A549 (cell line): Measurements from ENCODE around the gene UQCRH. TPM values are rescaled to one million over a fixed set of nuclear protein-coding genes. Genes with fewer than 3 reads are reported as not detected.
"Not testable (repeated sequence)": the region's sequence is repeated elsewhere in the genome, so short reads cannot be mapped to it uniquely, and the experiment has no call there.

ENCODE experiments used
- ATAC-seq, 2 experiments: fragments of 200-7000 bp in 1 of 2; fragments of >200 bp in 1 of 2; cut with Nextera tagmentation in 1 of 2; cut with Tn5 transposase in 1 of 2; 3 replicates each; pipeline versions ENCODE4 v1.8.0 to v1.9.1; 2018 to 2020; ENCODE audit warnings: mild to moderate bottlenecking in 1 of 2, moderate library complexity in 1 of 2
- CTCF ChIA-PET: fragments of 300-600 bp; sonication (Branson Sonifier 250); formaldehyde crosslinking; extraction: SDS; loops from one replicate; lab custom pipeline; 2021; ENCODE audit warnings: antibody characterized with exemption, inconsistent platforms; lab: Yijun Ruan, JAX
- POLR2A ChIA-PET: fragments of 350-600 bp; formaldehyde crosslinking; extraction: SDS; loops from one replicate; lab custom pipeline; 2021; ENCODE audit warnings: antibody characterized with exemption, inconsistent platforms; lab: Yijun Ruan, JAX
- DNase-seq, 2 experiments: peaks; one replicate each; pipeline versions ENCODE4 v3.0.0 to v3.0.0-alpha.2; 2011 to 2016; ENCODE audit warnings: low read depth in 1 of 2, low spot score in 1 of 2
- FAIRE-seq: peaks from 2 replicates; lab custom pipeline; 2011; peaks lifted over from hg19 to GRCh38; lab: Jason Lieb, UNC
- H3K27ac ChIP-seq, 2 experiments: fragments of >200 bp; sonication (Bioruptor Twin); formaldehyde crosslinking; 3 replicates each; pipeline ENCODE4 v1.5.1; 2016 to 2017
- H3K4me1 ChIP-seq: fragments of >200 bp; sonication (Bioruptor Twin); formaldehyde crosslinking; 3 replicates; pipeline ENCODE4 v1.6.1; 2016
- H3K4me2 ChIP-seq: fragments of >200 bp; sonication (Bioruptor Twin); formaldehyde crosslinking; 3 replicates; pipeline ENCODE4 v1.6.1; 2016
- H3K4me3 ChIP-seq: fragments of >200 bp; sonication (Bioruptor Twin); formaldehyde crosslinking; 3 replicates; pipeline ENCODE4 v1.5.1; 2016
- H3K9me3 ChIP-seq: fragments of >200 bp; sonication (Bioruptor Twin); formaldehyde crosslinking; 3 replicates; pipeline ENCODE4 v1.6.1; 2016
- EHF ChIP-seq: fragments of 250-450 bp; sonication (Bioruptor Pico); IDR thresholded peaks from 2 replicates; pipeline ENCODE4 v1.5.0; 2020; ENCODE audit warnings: mild to moderate bottlenecking
- EHMT2 ChIP-seq: fragments of 200-600 bp; sonication (generic); IDR thresholded peaks from 2 replicates; pipeline ENCODE4 v1.6.1; 2016; ENCODE audit warnings: antibody characterized with exemption, low read depth, mild to moderate bottlenecking, moderate library complexity
- EP300 ChIP-seq, 2 experiments: fragments of >200 bp; sonication (Bioruptor Twin); formaldehyde crosslinking; IDR thresholded peaks; 2 replicates in 1 of 2; 3 replicates in 1 of 2; pipeline ENCODE4 v1.6.1; 2016 to 2017
- ESRRA ChIP-seq: fragments of 150-350 bp; IDR thresholded peaks from 2 replicates; pipeline ENCODE4 v1.6.1; 2014; ENCODE audit warnings: mild to moderate bottlenecking, low read length, borderline replicate concordance
- FOSL2 ChIP-seq, 2 experiments: fragments of 450-650 bp in 1 of 2; fragments of >200 bp in 1 of 2; sonication (Bioruptor Twin) in 1 of 2; formaldehyde crosslinking; IDR thresholded peaks; 2 replicates each; pipeline versions ENCODE4 v1.5.0 to v1.6.1; 2016 to 2020; ENCODE audit warnings: mild to moderate bottlenecking in 1 of 2, moderate library complexity in 1 of 2
- GATA3 ChIP-seq: IDR thresholded peaks from 2 replicates; pipeline ENCODE4 v1.6.1; 2012; ENCODE audit warnings: borderline replicate concordance
- HDAC2 ChIP-seq: fragments of 200-600 bp; sonication (generic); IDR thresholded peaks from 2 replicates; pipeline ENCODE4 v1.6.1; 2016
- HOXB13 ChIP-seq: fragments of 250-450 bp; sonication (Bioruptor Pico); IDR thresholded peaks from 2 replicates; pipeline ENCODE4 v1.5.0; 2020; ENCODE audit warnings: low read depth, mild to moderate bottlenecking, moderate library complexity
- MAZ ChIP-seq: fragments of 150-350 bp; IDR thresholded peaks from 2 replicates; pipeline ENCODE4 v1.6.1; 2014; ENCODE audit warnings: antibody characterized with exemption, low read depth, low read length, borderline replicate concordance
- PHF8 ChIP-seq: fragments of 200-600 bp; sonication (generic); IDR thresholded peaks from 2 replicates; pipeline ENCODE4 v1.6.1; 2016; ENCODE audit warnings: low read depth, mild to moderate bottlenecking, antibody characterized with exemption, moderate library complexity, borderline replicate concordance
- POLR2A ChIP-seq: IDR thresholded peaks from 2 replicates; pipeline ENCODE4 v1.6.1; 2012; ENCODE audit warnings: mild to moderate bottlenecking, low read length
- RAD21 ChIP-seq, 2 experiments: fragments of >200 bp in 1 of 2; sonication (Bioruptor Twin) in 1 of 2; formaldehyde crosslinking in 1 of 2; IDR thresholded peaks in 1 of 2; conservative IDR thresholded peaks in 1 of 2; 2 replicates in 1 of 2; 3 replicates in 1 of 2; pipeline ENCODE4 v1.6.1; 2012 to 2018; ENCODE audit warnings: inconsistent platforms in 1 of 2
- RFX5 ChIP-seq: fragments of 450-650 bp; IDR thresholded peaks from 2 replicates; pipeline ENCODE4 v1.7.1; 2014; ENCODE audit warnings: antibody characterized with exemption, mild to moderate bottlenecking, moderate library complexity
- RNF2 ChIP-seq: fragments of 200-600 bp; sonication (generic); IDR thresholded peaks from 2 replicates; pipeline ENCODE4 v1.6.1; 2016; ENCODE audit warnings: low read depth, mild to moderate bottlenecking, antibody characterized with exemption, moderate library complexity, borderline replicate concordance
- SREBF2 ChIP-seq: fragments of 450-650 bp; IDR thresholded peaks from 2 replicates; pipeline ENCODE4 v1.6.1; 2014; ENCODE audit warnings: mild to moderate bottlenecking, moderate library complexity
- TP53 ChIP-seq: fragments of 250-450 bp; sonication (Bioruptor Pico); IDR thresholded peaks from 2 replicates; pipeline ENCODE4 v1.5.0; 2021; ENCODE audit warnings: mild to moderate bottlenecking, moderate library complexity
- ZC3H11A ChIP-seq: fragments of 450-650 bp; IDR thresholded peaks from 2 replicates; pipeline ENCODE4 v1.6.1; 2014; ENCODE audit warnings: antibody characterized with exemption, mild to moderate bottlenecking
- WGBS: methylation state at CpG from one replicate; pipeline ENCODE4 v1.1.6; 2017; ENCODE audit errors: missing lambda C conversion rate; 5-methylcytosine and 5-hydroxymethylcytosine counted together
- polyA plus RNA-seq, 4 experiments: library from polyadenylated mRNA; depleted of rRNA in 3 of 4; stranded (reverse); fragments of >200 nt; fragmentation: RNase III in 1 of 4; extraction: RNeasy Plus Mini Kit Qiagen cat#74134 plus additional on column Dnase treatment in 1 of 4; gene quantifications; 2 replicates in 3 of 4; 3 replicates in 1 of 4; pipeline ENCODE4 v1.2.3, GENCODE V29; 2011 to 2017
- TF ChIP-seq, protein P1 (sequence below): IDR thresholded peaks from 2 replicates; pipeline ENCODE4 v1.6.1; 2012; ENCODE audit warnings: low read depth, borderline replicate concordance
- TF ChIP-seq, protein P2 (sequence below): fragments of 200-600 bp; sonication (generic); IDR thresholded peaks from 2 replicates; pipeline ENCODE4 v1.6.1; 2016; ENCODE audit warnings: antibody characterized with exemption, mild to moderate bottlenecking, moderate library complexity
- TF ChIP-seq, protein P3 (sequence below): fragments of 250-450 bp; sonication (Bioruptor Pico); IDR thresholded peaks from 2 replicates; pipeline ENCODE4 v1.5.0; 2021; ENCODE audit warnings: mild to moderate bottlenecking, moderate library complexity, borderline replicate concordance
- TF ChIP-seq, protein P4 (sequence below): fragments of >200 bp; sonication (Bioruptor Twin); formaldehyde crosslinking; IDR thresholded peaks from 3 replicates; pipeline ENCODE4 v1.5.1; 2016
- TF ChIP-seq, protein P5 (sequence below): IDR thresholded peaks from 2 replicates; pipeline ENCODE4 v1.6.1; 2012

Gene UQCRH
- polyA plus RNA-seq, 2 of the 4 experiments (the other 2 are of a cell fraction) = 762 to 793 TPM

DNA sequence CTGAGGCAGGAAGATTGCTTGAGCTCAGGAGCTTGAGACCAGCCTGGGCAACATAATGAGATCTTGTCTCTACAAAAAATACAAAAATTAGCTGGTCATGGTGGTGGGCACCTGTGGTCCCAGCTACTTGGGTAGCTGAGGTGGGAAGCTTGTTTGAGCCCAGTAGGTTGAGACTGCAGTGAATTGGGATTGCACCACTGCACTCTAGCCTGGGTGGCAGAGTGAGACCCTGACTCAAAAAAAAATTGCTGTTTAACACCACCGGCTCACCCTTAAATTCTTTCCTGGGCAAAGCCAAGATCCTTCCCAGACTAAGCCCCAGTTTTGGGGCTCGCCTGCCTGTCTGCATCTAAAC is 30.5 kb downstream of the UQCRH start:
- POLR2A ChIA-PET = no interaction called here

DNA sequence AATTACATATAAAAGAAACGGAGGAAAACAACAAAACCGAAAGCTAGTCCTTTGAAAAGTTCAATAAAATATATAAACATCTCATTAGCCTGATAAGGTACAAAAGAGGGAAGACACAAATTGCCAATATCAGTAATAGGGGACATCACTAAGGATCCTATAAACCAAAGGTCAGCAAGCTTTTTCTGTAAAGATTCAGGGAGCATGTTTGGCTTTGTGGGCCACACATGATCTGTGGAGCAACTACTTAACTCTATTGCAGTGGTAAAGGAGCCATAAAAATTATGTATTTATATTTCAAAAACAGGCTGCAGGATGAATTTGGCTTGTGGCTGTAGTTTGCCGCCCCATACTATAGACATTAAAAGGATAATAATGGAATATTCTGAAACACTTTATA is 31.6 kb downstream of the UQCRH start:
- WGBS = 90% methylated on average over 3 of the region's 3 CpGs
- CTCF ChIA-PET = interaction anchor here (1.3 kb wide), 1 partner anchor 13 kb away, joined by 5 read pairs; no protein-coding TSS in a partner anchor
- Histone ChIP-seq H3K27ac (no peak overlapping the region), H3K9me3 (no peaks in the 10 kb centered on the region), H3K4me2 (no peak overlapping the region)
- FAIRE-seq = no peak
- no peak for ATAC-seq
- no peak for DNase-seq
- no peak for TF ChIP-seq ESRRA
- TF ChIP-seq POLR2A = no peak
- no peak for TF ChIP-seq EHMT2
- TF ChIP-seq, protein P1, sequence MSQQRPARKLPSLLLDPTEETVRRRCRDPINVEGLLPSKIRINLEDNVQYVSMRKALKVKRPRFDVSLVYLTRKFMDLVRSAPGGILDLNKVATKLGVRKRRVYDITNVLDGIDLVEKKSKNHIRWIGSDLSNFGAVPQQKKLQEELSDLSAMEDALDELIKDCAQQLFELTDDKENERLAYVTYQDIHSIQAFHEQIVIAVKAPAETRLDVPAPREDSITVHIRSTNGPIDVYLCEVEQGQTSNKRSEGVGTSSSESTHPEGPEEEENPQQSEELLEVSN = no peak
- no peak for TF ChIP-seq RNF2
- TF ChIP-seq EHF (CRISPR knock-in tag) = no peak
- TF ChIP-seq TP53 (CRISPR knock-in tag) = no peak
- TF ChIP-seq, protein P2, sequence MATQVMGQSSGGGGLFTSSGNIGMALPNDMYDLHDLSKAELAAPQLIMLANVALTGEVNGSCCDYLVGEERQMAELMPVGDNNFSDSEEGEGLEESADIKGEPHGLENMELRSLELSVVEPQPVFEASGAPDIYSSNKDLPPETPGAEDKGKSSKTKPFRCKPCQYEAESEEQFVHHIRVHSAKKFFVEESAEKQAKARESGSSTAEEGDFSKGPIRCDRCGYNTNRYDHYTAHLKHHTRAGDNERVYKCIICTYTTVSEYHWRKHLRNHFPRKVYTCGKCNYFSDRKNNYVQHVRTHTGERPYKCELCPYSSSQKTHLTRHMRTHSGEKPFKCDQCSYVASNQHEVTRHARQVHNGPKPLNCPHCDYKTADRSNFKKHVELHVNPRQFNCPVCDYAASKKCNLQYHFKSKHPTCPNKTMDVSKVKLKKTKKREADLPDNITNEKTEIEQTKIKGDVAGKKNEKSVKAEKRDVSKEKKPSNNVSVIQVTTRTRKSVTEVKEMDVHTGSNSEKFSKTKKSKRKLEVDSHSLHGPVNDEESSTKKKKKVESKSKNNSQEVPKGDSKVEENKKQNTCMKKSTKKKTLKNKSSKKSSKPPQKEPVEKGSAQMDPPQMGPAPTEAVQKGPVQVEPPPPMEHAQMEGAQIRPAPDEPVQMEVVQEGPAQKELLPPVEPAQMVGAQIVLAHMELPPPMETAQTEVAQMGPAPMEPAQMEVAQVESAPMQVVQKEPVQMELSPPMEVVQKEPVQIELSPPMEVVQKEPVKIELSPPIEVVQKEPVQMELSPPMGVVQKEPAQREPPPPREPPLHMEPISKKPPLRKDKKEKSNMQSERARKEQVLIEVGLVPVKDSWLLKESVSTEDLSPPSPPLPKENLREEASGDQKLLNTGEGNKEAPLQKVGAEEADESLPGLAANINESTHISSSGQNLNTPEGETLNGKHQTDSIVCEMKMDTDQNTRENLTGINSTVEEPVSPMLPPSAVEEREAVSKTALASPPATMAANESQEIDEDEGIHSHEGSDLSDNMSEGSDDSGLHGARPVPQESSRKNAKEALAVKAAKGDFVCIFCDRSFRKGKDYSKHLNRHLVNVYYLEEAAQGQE = no peak
- no peak for TF ChIP-seq HDAC2
- TF ChIP-seq SREBF2 = no peak
- TF ChIP-seq FOSL2 (IDR thresholded peaks at IDR 0.05) = no peak
- no peak for TF ChIP-seq FOSL2 (CRISPR knock-in tag; IDR thresholded peaks at IDR 0.05)
- TF ChIP-seq GATA3 = no peak
- TF ChIP-seq, all 56 proteins: peak for 0
- Histone ChIP-seq H3K4me3 (no peak overlapping the region), H3K4me1 (peaks cover 9% of the 10 kb centered on the region)
- POLR2A ChIA-PET = no interaction called here

More for the DNA sequence above, 30.5 kb downstream of the UQCRH start:
- CTCF ChIA-PET = interaction anchor here (0.9 to 2.6 kb wide), 10 partner anchors 8 to 37 kb away, joined by 3 to 31 read pairs (median 4); no protein-coding TSS in a partner anchor
- 54% methylated on average over 2 of the region's 2 CpGs for WGBS
- TF ChIP-seq HDAC2 (no peak), HOXB13 (no peak), RNF2 (no peak), EHMT2 (no peak), ZC3H11A (no peak), RFX5 (no peak), EP300 (IDR thresholded peaks at IDR 0.05) (no peak), RAD21 (conservative IDR thresholded peaks at IDR 0.05 in 1 of 2, IDR thresholded peaks at IDR 0.05 in 1 of 2) (no peak), PHF8 (no peak), MAZ (no peak)
- TF ChIP-seq, protein P3, sequence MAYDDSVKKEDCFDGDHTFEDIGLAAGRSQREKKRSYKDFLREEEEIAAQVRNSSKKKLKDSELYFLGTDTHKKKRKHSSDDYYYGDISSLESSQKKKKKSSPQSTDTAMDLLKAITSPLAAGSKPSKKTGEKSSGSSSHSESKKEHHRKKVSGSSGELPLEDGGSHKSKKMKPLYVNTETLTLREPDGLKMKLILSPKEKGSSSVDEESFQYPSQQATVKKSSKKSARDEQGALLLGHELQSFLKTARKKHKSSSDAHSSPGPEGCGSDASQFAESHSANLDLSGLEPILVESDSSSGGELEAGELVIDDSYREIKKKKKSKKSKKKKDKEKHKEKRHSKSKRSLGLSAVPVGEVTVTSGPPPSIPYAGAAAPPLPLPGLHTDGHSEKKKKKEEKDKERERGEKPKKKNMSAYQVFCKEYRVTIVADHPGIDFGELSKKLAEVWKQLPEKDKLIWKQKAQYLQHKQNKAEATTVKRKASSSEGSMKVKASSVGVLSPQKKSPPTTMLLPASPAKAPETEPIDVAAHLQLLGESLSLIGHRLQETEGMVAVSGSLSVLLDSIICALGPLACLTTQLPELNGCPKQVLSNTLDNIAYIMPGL (CRISPR knock-in tag) = no peak
- TF ChIP-seq, protein P4, sequence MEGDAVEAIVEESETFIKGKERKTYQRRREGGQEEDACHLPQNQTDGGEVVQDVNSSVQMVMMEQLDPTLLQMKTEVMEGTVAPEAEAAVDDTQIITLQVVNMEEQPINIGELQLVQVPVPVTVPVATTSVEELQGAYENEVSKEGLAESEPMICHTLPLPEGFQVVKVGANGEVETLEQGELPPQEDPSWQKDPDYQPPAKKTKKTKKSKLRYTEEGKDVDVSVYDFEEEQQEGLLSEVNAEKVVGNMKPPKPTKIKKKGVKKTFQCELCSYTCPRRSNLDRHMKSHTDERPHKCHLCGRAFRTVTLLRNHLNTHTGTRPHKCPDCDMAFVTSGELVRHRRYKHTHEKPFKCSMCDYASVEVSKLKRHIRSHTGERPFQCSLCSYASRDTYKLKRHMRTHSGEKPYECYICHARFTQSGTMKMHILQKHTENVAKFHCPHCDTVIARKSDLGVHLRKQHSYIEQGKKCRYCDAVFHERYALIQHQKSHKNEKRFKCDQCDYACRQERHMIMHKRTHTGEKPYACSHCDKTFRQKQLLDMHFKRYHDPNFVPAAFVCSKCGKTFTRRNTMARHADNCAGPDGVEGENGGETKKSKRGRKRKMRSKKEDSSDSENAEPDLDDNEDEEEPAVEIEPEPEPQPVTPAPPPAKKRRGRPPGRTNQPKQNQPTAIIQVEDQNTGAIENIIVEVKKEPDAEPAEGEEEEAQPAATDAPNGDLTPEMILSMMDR = no peak
- TF ChIP-seq, protein P5, sequence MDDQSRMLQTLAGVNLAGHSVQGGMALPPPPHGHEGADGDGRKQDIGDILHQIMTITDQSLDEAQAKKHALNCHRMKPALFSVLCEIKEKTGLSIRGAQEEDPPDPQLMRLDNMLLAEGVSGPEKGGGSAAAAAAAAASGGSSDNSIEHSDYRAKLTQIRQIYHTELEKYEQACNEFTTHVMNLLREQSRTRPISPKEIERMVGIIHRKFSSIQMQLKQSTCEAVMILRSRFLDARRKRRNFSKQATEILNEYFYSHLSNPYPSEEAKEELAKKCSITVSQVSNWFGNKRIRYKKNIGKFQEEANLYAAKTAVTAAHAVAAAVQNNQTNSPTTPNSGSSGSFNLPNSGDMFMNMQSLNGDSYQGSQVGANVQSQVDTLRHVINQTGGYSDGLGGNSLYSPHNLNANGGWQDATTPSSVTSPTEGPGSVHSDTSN = no peak
- no peaks in the 10 kb centered on the region for H3K9me3 ChIP-seq
- DNase-seq (no peak), FAIRE-seq (no peak), ATAC-seq (no peak)
- H3K27ac ChIP-seq = no peak overlapping the region
- H3K4me2 ChIP-seq = no peak overlapping the region
- H3K4me3 ChIP-seq = no peak overlapping the region
- peaks cover 5% of the 10 kb centered on the region for H3K4me1 ChIP-seq

DNA sequence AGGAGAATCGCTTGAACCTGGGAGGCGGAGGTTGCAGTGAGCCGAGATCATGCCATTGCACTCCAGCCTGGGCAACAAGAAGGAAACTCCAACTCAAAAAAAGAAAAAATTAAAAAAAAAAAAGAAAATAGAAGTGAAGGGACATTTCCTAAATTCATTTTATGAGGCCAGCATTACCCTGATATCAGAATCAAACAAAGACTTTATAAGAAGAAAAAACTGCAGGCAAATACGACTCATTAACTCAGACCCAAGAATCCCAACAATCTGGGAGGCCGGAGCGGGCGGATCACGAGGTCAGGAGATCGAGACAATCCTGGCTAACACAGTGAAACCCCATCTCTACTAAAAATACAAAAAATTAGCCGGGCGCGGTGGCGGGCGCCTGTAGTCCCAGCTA is 33.9 kb downstream of the UQCRH start:
- WGBS = 93% methylated on average over 14 of the region's 14 CpGs
- H3K4me3 ChIP-seq, H3K4me2 ChIP-seq, CTCF ChIA-PET, ATAC-seq, POLR2A ChIA-PET, H3K9me3 ChIP-seq, DNase-seq, FAIRE-seq, H3K27ac ChIP-seq: not testable (repeated sequence)
- H3K4me1 ChIP-seq = peaks cover 14% of the 10 kb centered on the region
